ENCODE data around the gene ROCK1. TPM values are rescaled to one million over a fixed set of nuclear protein-coding genes. Genes with fewer than 3 reads are reported as not detected.

The ROCK1 gene
- polyA plus RNA-seq, 3 donors = 54.0 to 62.8 (median 56.7) TPM

Other genes with a start within 250 kb of the ROCK1 start
- 1 to 10 TPM; 1.7 to 5.1 (median 3.1) TPM for gene GREB1L, start 130.4 kb upstream of the ROCK1 start, polyA plus RNA-seq (ENCODE audit: insufficient read length in 3 of 3)

Measured in renal pelvis (tissue), 3 donors.